ENCODE data around the gene PSMB11.
A peak's percentile ranks its signal among the peaks of the same experiment; 100 is the strongest.
"Not testable (repeated sequence)": the region's sequence is repeated elsewhere in the genome, so short reads cannot be mapped to it uniquely, and the experiment has no call there.

The PSMB11 gene, protein sequence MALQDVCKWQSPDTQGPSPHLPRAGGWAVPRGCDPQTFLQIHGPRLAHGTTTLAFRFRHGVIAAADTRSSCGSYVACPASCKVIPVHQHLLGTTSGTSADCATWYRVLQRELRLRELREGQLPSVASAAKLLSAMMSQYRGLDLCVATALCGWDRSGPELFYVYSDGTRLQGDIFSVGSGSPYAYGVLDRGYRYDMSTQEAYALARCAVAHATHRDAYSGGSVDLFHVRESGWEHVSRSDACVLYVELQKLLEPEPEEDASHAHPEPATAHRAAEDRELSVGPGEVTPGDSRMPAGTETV

DNA sequence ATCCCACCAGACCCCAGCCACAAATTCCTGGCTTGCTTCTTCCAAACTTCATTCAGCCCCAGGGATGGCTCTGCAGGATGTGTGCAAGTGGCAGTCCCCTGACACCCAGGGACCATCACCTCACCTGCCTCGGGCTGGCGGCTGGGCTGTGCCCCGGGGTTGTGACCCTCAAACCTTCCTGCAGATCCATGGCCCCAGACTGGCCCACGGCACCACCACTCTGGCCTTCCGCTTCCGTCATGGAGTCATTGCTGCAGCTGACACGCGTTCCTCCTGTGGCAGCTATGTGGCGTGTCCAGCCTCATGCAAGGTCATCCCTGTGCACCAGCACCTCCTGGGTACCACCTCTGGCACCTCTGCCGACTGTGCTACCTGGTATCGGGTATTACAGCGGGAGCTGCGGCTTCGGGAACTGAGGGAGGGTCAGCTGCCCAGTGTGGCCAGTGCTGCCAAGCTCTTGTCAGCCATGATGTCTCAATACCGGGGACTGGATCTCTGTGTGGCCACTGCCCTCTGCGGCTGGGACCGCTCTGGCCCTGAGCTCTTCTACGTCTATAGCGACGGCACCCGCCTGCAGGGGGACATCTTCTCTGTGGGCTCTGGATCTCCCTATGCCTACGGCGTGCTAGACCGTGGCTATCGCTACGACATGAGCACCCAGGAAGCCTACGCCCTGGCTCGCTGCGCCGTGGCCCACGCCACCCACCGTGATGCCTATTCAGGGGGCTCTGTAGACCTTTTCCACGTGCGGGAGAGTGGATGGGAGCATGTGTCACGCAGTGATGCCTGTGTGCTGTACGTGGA lies at the start of gene PSMB11:
Gene PSMB11, plus strand, starts transcription at position 51 of the 804 bp plus-strand sequence. Its CDS starts 14 bp downstream, at position 65.
- DNase-seq: no peak

DNA sequence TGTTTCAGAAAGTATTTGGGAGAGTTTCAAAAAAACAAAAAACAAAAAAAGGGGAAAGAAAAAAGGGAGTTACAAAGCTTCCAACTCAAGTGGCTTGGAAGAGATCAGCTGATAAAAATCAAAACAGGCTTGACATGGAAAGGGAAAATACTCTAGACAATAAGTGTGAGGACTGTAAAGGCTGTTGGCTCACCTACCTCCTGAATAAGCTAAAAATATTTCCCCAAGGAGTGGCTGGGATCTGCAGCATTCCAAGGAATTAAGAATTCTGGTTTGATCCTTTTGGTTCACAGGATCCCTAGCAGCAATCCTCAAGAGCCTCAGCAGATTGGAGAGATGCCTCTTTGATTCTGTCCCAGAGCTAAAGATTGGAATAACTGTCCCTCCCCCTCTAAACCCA lies 48.5 kb upstream of the PSMB11 start:
- no peak for DNase-seq

DNA sequence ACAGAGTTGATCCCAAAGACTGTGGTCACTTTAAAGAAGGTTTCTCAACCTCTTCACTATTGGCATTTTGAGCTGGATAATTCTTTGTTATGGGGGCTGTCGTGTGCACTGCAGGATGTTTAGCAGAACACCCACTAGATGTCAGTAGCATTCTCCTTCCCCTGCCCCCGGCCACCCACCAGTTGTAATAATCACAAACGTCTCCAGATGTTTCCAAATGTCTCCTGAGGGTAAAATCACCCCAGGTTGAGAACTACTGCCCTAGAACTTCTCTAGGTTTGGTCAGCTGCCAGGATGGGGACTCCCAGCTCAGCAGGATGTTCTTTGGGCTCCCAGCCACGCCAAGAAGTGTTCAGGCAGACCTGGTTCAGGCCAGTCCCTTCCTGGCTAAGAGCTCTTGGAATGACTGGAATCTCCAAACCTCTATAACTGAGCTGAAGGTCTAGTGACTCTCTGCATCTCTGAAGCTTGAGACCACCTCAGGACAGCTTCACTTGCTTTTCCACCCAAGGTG lies 47.2 kb upstream of the PSMB11 start:
- peak; percentile 20 for DNase-seq

DNA sequence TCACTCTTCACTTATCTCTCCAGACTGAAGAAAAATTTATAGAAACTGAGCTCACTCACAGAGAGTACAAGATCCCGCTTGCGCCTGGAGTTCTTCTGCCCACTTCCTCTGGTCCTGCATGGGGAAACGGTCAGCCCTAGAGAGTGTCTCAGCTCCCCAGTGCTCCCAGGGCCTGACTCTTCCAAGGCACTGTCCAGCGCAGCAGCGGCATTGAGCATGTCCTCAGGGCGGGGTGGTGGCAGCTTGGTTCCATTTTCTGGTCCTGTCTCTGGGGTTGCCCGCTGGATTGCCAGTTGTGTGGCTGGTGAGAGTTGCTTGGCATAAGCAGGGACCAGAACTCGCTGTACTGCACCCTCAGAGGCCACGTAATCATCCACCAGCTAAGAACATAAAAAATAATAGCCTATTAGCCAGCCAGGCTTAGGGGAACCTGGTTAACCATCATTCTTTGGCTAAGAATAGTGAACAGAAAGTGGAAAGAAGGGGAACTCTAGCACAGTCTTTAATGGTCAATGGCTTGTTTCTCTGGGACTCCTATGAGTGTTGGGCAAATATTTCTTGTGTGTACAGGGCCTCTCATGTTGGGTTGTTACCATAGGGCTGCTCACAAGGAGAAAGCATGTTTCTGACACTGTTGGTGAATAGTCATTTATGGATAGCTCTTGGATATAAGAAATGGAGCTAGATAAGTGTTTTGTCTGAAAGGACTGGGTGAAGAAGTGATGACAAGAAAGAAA lies 46.0 kb upstream of the PSMB11 start:
- DNase-seq: no peak

DNA sequence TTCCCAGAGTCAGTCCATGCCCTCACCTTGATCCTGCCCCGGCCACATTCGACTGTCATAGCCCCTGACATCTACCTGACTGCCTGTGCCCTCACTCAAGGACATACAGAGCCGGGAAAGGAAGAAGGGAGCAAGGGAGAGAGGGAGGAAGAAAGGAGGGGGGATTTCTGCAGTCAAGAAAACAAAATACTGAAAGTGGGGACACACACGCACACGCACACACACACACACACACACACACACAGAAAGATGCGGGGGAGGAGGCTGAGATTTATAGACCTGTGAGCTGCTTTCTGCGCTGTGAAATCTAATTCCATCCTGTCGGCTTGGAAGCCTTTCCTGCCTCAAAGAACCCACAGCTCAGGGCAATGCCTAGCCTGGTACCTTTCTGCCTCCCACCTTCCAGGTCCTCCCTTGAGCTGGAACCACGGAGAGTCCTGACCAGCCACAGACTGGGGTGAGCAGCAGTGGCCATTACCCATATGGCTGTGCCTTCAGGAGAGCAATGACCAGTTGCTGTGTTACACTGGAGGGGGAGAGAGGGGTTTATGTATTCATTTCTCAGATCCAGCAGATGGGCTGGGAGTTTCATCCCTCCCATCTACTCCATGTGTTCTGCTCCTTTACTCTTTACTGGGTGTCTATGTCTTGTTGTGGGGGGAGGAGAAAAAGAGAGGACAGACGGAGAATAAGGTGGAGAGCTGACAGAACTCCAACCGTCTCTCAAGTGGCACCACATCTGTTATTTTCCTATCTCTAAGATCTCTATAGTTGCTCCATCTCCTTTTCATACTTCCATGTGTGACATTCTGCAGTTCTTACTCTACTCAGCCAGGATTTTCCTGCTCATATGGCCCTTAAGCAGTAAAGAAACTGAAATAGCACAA lies 45.0 kb upstream of the PSMB11 start:
- DNase-seq: no peak

DNA sequence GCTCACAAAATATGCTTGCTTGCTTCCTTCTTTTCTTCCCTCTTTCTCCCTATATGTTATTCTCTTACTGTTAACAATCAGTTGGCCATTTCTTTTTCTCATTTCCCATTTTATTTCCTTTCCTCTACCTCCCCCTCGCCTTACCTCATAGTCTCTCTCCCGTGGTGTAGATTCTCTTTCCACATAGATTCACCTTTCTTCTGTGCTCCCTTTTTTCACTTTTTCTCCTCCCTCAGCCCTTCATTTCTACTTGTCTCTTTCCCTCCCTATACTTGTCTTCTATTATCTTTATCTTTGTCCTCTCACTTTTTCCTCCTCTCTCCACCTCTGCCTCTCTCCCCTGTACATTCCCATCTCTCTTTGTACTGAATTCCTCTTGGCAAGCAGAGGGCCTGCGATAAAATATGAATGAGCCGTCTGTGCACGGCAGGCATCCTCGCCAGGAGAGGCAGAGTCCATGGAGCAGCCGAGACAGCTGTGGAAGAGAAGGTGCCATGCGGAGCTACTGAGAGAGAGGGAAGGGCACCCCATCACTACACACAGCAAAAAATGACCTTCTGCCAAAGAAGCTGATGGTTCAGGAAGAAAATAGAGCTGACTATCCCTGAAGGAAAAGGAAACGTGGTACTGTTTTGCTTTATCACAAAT lies 44.2 kb upstream of the PSMB11 start:
- no peak for DNase-seq

DNA sequence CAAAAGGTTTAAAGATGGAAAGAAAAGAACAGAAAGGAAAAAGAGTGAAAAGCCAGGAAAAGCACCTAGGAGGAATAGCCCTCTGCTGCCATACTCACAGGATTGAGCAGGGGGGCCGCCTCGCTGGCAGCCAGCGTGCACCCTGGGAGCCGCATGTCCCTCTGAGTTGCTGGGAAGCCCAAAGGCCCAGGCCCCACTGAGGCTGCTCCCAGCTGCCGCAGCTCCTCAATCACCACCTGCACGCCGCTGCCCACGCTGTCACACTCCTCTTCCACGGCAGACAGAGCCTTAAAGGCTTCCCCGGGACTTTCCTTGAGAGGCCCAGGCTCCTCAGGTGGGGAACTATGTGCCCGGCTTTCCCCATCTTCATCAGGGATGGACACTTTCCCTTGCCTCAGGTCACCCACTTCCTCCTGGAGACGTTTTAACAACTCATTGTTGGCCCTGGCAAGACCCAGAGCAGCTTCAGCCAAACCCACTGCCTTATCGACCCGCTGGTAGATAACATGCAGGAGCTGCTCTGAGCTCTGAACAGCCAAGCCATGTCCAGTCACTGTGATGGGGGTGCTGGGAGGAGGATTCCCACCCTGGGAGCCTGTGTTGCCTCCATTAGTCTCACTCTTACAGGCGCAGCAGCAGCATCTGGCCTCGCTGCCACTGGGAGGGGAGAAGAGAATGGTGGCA lies 43.5 kb upstream of the PSMB11 start:
- DNase-seq: no peak

DNA sequence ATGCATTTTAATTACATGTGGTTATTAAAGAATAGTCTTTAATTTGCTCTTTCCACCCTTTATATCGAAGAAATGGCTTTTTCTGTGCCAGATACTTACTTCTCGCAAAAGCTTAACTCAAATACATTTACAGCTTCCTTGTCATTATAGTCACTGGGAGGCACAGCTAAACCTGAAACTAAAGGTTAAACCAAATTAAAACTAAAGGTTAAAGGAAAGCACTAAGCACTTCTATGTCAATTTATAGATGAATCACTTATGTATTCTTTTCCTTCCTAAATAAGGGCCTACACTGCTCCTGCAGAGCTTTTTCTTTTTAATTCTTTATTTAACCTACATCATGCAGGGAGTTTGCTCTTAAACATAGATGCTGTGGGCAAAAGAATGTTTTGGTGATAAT lies 41.2 kb upstream of the PSMB11 start:
- no peak for DNase-seq

DNA sequence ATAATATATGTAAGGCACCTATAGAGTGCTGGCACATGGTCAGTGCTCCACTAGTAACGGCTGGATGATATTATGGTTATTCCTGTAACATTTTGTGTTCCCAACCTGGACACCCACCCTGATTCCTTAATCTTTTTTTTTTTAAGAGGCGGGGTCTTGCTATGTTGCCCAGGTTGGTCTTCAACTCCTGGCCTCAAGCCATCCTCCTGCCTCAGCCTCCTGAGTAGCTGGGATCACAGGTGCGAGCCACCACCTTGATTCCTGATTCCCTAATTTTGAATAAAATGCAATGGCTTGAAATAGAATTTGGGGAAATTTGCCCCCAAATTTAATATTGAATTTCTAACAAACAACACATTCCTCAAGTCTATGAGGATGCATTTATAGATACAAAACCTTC lies 39.4 kb upstream of the PSMB11 start:
- DNase-seq: no peak

DNA sequence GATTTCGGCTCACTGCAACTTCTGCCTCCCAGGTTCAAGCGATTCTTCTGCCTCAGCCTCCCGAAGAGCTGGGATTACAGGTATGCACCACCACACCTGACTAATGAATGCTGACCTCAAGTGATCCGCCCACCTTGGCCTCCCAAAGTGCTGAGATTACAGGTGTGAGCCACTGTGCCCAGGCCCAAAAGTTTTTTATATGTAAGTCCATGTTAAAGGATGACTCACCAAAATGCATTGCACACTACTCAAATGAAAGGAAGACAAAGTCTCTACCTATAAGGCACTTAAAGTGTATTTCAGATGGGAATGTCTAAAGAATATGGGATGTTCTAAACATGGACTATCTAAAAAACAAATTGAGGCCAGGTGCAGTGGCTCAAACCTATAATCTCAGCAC lies 37.7 kb upstream of the PSMB11 start:
- not testable (repeated sequence) for DNase-seq

DNA sequence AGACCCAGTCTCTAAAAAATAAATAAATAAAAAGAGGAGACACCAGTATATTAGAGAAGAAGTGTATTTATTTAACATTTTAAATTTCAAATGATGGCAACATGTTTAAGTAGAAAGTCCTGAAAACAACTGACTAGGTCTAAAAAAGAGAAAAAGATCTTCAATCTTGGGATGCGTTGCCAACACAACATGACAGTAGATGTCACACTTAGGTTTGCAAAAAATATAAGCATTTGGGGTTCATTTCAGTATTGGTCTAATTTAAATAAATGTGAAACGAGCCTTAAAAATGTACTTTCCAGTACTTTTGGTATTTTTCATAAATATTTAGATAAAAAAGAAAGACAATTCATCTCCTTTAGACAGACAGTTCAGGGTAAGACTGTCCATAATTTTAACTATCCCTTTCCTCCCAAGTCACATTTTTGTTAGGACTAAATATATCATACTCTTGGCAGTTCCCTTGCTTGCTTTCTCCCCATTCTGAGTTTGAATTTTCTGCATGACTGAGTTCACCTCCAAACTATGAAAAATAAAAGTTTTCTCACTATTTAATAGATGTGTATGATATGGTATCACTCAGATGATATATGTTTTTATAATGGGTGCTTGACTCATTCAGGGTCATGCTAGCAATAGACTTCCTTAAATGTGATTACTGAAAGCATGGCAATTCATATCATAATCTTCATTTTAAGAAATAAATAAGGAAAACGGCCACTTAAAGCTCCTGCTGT lies 36.4 kb upstream of the PSMB11 start:
- DNase-seq: no peak

DNA sequence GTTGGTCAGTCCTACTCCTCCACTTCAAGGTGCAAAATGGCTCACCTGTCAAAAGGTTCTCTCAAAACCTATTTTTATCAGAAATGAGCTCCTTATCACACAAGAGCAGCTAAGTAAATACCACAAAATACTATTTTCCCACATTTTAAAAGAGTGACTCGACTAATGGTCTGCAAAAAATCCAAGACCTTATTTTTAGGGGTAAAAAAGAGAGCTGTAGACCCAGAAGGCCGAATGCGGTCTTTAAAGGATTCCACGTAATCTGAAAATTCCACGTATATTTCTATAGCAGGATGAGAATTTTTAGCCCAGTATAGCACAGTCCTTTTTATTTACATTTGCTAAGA lies 35.9 kb upstream of the PSMB11 start:
- DNase-seq: no peak

DNA sequence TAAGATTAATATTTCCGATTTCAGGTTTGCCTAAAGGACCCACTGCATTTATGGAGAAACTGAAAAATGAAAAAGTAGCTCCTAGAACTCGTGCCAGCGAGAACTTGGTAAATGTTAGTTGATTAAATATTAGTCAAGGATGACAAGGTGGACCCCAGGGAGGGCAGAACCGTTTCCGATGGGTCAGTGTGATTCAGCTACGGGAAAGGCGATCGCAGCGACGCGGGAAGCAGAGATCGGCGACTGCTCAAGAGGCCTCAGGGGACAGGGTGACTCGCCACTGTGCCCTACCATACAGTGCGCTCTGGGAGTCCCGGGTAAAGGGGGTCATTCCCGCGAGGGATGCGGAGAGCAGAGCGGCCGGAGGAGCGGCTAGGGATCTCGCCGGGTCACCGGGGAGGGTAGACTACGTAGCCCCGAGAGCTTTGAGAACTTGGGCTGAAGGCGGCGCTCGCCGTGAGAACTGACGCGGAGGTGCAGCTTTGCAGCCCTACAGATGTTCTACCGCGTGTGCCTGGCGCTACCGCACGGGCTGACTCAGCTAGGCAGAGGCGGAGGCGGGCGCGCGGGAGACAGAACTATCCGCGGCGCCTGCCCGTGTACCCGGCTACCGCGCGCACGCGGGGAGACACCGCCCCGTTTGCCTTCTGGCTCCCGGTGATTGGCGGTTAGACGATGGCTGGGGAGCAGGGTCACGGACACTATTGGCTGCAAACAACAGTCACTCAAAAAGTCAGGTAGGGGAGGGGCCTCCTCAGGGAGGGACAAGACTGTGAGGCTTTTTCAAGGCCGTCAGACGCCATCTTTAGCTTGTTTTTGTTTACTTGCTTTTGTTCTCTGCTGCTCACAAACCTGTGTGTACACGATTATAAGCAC lies 35.2 kb upstream of the PSMB11 start:
- peak; percentile 99 for DNase-seq

DNA sequence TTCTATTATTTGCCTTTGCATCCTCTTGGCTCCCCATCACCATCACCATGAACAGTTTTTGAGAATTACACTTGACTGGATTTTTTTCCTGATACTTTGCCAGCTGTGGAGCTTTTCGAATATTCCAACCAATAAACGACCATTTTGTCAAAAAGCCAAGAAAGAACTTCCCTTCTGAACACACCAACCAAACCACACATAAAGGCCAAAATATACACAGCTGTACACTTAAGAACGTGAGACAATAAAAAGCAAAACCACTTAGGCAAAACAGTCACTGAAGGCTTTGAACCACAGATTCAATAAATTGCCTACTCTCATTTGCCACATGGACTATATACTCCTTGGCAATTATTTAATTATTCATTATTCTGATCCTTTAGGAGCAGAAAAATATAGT lies 33.2 kb upstream of the PSMB11 start:
- no peak for DNase-seq

DNA sequence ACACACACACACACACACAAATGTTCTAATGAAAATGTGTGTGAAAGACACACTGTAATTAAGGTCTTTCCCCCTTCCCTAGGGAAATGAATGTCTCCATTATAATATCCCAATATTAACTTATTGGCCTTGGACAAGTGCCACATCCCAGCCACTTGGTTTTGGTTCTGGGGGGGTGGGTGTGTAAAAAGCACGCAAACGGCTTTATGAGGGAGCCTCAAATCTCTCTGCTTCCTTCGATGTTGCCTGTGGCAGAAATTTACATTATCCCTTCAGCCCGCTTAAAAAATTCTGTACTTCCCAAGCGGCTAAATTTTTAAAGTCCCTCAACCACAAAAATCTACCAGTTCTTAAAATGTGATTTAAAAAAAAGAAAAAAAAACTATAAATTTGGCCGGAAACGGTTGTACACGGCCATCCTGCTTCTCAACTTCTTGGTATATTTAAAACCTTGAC lies 32.5 kb upstream of the PSMB11 start:
- no peak for DNase-seq

DNA sequence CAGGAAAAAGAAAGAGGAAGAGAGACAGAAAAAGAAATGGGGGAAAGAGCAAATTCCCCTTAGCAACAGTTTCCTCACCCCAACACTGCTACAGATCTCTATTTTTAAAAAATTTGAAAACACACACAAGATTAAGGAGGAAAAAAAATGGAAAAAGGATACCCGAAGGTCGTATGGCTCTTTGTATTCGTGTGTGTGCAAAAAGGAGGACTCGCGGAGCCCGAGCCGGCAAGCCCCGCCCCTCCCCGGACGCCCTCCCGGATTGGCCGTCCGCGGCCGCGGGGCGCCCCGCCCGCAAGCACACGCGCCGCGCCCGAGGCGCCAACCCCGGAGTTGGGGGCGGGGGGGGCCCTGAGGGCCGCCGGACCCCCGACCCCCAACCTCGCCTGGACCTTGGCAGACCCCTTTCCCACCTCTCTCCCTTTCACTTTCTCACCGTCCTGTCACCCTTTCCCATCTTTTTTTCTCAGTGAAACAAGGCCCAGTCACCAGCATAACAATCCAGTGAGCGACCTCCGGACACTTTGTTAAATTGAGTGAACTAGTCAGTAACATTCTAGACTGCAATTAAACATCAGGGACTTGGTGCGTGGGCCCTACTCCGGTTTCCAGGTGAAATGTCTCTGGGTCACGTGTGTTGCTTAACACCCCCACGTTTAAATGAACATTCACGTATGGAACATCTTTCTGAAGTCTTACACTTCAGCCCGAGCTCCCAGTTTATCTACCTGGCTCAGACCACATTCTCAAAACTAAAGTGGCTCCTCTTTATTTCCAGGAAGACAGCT lies 31.9 kb upstream of the PSMB11 start, which contains the start of gene C14orf93:
Gene C14orf93, minus strand, starts transcription at position 205 of the 788 bp plus-strand sequence. CDS start 11,120 bp downstream, outside the sequence.
- peak; percentile 68 for DNase-seq

DNA sequence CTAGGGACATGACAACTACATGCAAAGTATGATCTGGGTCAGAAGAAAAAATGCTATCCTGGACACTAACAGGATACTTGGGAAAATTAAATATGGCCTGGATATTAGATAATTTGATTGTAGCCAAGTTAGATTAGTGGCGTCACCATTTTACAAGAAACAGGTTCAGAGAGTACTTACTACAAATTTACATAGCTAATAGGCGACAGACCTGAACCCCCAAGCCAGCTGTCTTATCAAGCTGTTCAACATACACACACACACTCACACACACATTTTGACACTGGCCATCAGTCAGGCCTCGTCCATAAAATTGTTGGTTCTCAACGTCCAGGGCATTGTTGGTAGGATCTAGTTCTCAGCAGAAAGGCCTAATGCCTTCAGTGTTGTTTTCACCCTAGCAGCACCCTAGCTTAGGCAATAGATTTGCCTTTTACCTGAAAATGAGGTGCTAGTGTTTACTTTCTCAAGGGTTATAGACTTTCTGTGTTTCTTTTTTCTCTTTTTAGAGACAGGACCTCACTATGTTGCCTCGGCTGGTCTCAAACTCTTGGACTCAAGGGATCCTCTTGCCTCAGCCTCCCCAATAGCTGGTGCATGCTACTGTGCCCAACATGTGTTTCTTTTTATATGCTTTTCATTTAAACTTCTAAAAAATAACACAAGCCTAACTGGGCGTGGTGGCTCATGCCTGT lies 28.8 kb upstream of the PSMB11 start:
- no peak for DNase-seq

DNA sequence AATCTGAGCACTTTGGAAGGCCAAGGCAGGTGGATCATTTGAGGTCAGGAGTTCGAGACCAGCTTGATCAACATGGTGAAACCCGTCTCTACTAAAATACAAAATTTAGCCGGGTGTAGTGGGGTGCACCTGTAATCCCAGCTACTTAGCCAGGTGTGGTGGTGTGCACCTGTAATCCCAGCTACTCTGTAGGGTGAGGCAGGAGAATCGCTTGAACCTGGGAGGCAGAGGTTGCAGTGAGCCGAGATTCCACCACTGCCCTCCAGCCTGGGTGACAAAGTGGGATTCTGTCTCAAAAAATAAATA lies 28.3 kb upstream of the PSMB11 start:
- not testable (repeated sequence) for DNase-seq

Data from CD4-positive, alpha-beta T cell treated with Interleukin-4 for 4 hours (primary cell).